Measurements from ENCODE around the gene TPBG. TPM values are rescaled to one million over a fixed set of nuclear protein-coding genes. Genes with fewer than 3 reads are reported as not detected.
A peak's percentile ranks its signal among the peaks of the same experiment; 100 is the strongest.

TPBG gene
- 153 and 174 TPM in 2 replicates for total RNA-seq (2014; rRNA removed; shearing (Covaris generic))
- 125 and 127 TPM in 2 replicates for polyA plus RNA-seq (2016; fragmentation: Nextera tagmentation; extraction: Ambion mirVana)

- Histone ChIP-seq H3F3A (ENCODE audit: insufficient read depth) (peaks cover 48% of the 10 kb centered on the region), H3K27me3 (replicated peaks; ENCODE audit: insufficient read depth) (no peaks in the 10 kb centered on the region), H3K36me3 (ENCODE audit: low read depth) (peaks cover 11% of the 10 kb centered on the region; the same call in 1 of the 2 replicates), H4K20me1 (ENCODE audit: insufficient read depth) (peaks cover 12% of the 10 kb centered on the region; the same call in 1 of the 2 replicates), H2AFZ (peak within 1 kb of the TSS; percentile 78), H3K27ac (peak within 1 kb of the TSS; percentile 92), H3K9me3 (ENCODE audit: low read depth) (no peaks in the 10 kb centered on the region), H3K9ac (peak within 1 kb of the TSS; percentile 89), H3K9me2 (ENCODE audit: insufficient read depth) (no peaks in the 10 kb centered on the region), H3K79me2 (ENCODE audit: insufficient read depth) (peaks cover 46% of the 10 kb centered on the region), H3K4me3 (peak within 1 kb of the TSS; percentile 99), H3K4me1 (ENCODE audit: insufficient read depth) (peaks cover 50% of the 10 kb centered on the region), H3K4me2 (ENCODE audit: unreplicated experiment) (peak within 1 kb of the TSS; percentile 90)
- WGBS, 2 experiments (ENCODE audit: low coverage in 1 of 2, low lambda C conversion rate in 2 of 2, missing lambda C conversion rate in 2 of 2) = 0% methylated on average over 25 to 41 of the region's 41 CpGs
- DNase-seq = peak; percentile 87
- TF ChIP-seq EZH2 (IDR thresholded peaks at IDR 0.05; ENCODE audit: insufficient read depth, poor library complexity, severe bottlenecking) (no peak), EZH2phosphoT487 (IDR thresholded peaks at IDR 0.05; ENCODE audit: insufficient read depth, low read depth) (no peak)
- in situ Hi-C loops (cut with MboI) = loop anchor here (25.0 kb wide), 1 partner anchor 699 kb away; the partner anchor contains the start of genes DOP1A and UBE3D
Measured at GRCh38 chr6:82363428-82364086, at the start of gene TPBG. TSS of gene TPBG (plus strand) at chr6:82363817. CDS start at chr6:82364962, 1,145 bp downstream.

DNA sequence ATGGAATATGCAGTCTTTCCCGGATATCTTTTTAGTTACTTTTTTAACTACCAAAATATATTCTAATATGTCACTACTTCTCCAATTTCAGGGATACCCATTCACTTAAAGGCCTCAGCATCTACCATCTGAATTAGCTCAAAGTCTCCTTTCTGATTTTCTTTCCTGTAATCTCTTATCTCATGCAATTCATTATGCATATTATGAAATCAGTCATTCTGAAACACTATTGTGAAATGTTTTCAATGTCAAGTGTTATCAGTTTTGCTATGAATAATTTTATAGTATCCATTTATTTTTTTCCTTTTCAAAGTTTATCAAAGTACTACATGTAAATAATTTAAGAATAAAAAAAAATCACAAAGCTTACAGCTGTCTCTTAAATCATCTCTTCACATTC lies 41.2 kb upstream of the TPBG start:
- Histone ChIP-seq H3K27ac (no peak overlapping the region), H3K27me3 (replicated peaks; ENCODE audit: insufficient read depth) (no peaks in the 10 kb centered on the region), H3K4me3 (no peak overlapping the region), H4K20me1 (ENCODE audit: insufficient read depth) (no peaks in the 10 kb centered on the region), H3F3A (ENCODE audit: insufficient read depth) (no peaks in the 10 kb centered on the region), H3K9me2 (ENCODE audit: insufficient read depth) (no peaks in the 10 kb centered on the region), H3K9ac (no peak overlapping the region), H2AFZ (no peak overlapping the region), H3K36me3 (ENCODE audit: low read depth) (no peaks in the 10 kb centered on the region), H3K9me3 (ENCODE audit: low read depth) (no peaks in the 10 kb centered on the region), H3K4me1 (ENCODE audit: insufficient read depth) (no peaks in the 10 kb centered on the region), H3K79me2 (ENCODE audit: insufficient read depth) (no peaks in the 10 kb centered on the region), H3K4me2 (ENCODE audit: unreplicated experiment) (no peak overlapping the region)
- in situ Hi-C loops (cut with MboI) = no loop called here
- 48 to 65% methylated on average over 1 of the region's 1 CpG for WGBS, 2 experiments (ENCODE audit: low coverage in 1 of 2, low lambda C conversion rate in 2 of 2, missing lambda C conversion rate in 2 of 2)
- no peak for TF ChIP-seq EZH2 (IDR thresholded peaks at IDR 0.05; ENCODE audit: insufficient read depth, poor library complexity, severe bottlenecking)
- no peak for TF ChIP-seq EZH2phosphoT487 (IDR thresholded peaks at IDR 0.05; ENCODE audit: insufficient read depth, low read depth)
- no peak for DNase-seq

DNA sequence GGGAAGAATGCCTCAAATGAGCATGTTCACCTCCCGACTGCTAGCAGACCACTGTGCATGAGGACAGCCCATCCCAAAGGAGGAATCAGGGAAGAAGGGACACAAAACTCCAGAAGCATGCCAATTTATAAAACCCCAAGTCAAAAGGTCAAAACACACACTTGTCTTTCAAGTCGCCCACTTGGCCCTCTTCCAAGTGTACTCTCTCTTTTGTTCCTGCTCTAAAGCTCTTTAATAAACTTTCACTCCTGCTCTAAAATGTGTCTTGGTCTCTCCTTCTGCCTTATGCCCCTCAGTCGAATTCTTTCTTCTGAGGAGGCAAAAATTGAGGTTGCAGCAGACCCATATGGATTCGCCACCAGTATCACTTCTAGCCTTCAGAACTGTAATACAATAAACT lies 33.9 kb upstream of the TPBG start:
- no peak for DNase-seq
- TF ChIP-seq EZH2 (IDR thresholded peaks at IDR 0.05; ENCODE audit: insufficient read depth, poor library complexity, severe bottlenecking) (no peak), EZH2phosphoT487 (IDR thresholded peaks at IDR 0.05; ENCODE audit: insufficient read depth, low read depth) (no peak)
- no peak overlapping the region for H2AFZ ChIP-seq
- no peak overlapping the region for H3K9ac ChIP-seq
- no peaks in the 10 kb centered on the region for H3K36me3 ChIP-seq (ENCODE audit: low read depth)
- H3F3A ChIP-seq (ENCODE audit: insufficient read depth) = peaks cover 17% of the 10 kb centered on the region; the same call in 1 of the 2 replicates
- 70 to 74% methylated on average over 4 of the region's 4 CpGs for WGBS, 2 experiments (ENCODE audit: low coverage in 1 of 2, low lambda C conversion rate in 2 of 2, missing lambda C conversion rate in 2 of 2)
- no peaks in the 10 kb centered on the region for H3K27me3 ChIP-seq (replicated peaks; ENCODE audit: insufficient read depth)
- in situ Hi-C loops (cut with MboI) = no loop called here
- no peak overlapping the region for H3K4me3 ChIP-seq
- no peaks in the 10 kb centered on the region for H3K9me3 ChIP-seq (ENCODE audit: low read depth)
- H4K20me1 ChIP-seq (ENCODE audit: insufficient read depth) = no peaks in the 10 kb centered on the region
- no peaks in the 10 kb centered on the region for H3K79me2 ChIP-seq (ENCODE audit: insufficient read depth)
- H3K27ac ChIP-seq = no peak overlapping the region
- peaks cover 20% of the 10 kb centered on the region for H3K4me1 ChIP-seq (ENCODE audit: insufficient read depth)
- no peaks in the 10 kb centered on the region for H3K9me2 ChIP-seq (ENCODE audit: insufficient read depth)
- H3K4me2 ChIP-seq (ENCODE audit: unreplicated experiment) = no peak overlapping the region

GRCh38 chr6:82330171-82330804 lies 33.3 kb upstream of the TPBG start:
- Histone ChIP-seq H2AFZ (no peak overlapping the region), H3K27ac (no peak overlapping the region), H3K9ac (no peak overlapping the region), H3K4me2 (ENCODE audit: unreplicated experiment) (no peak overlapping the region), H3K4me1 (ENCODE audit: insufficient read depth) (peaks cover 20% of the 10 kb centered on the region), H3K9me2 (ENCODE audit: insufficient read depth) (no peaks in the 10 kb centered on the region), H3K36me3 (ENCODE audit: low read depth) (no peaks in the 10 kb centered on the region), H3F3A (ENCODE audit: insufficient read depth) (peaks cover 17% of the 10 kb centered on the region; the same call in 1 of the 2 replicates), H3K79me2 (ENCODE audit: insufficient read depth) (no peaks in the 10 kb centered on the region), H3K27me3 (replicated peaks; ENCODE audit: insufficient read depth) (no peaks in the 10 kb centered on the region), H3K9me3 (ENCODE audit: low read depth) (no peaks in the 10 kb centered on the region), H3K4me3 (no peak overlapping the region), H4K20me1 (ENCODE audit: insufficient read depth) (no peaks in the 10 kb centered on the region)
- TF ChIP-seq EZH2 (IDR thresholded peaks at IDR 0.05; ENCODE audit: insufficient read depth, poor library complexity, severe bottlenecking) (no peak), EZH2phosphoT487 (IDR thresholded peaks at IDR 0.05; ENCODE audit: insufficient read depth, low read depth) (no peak)
- DNase-seq = peak; percentile 43
- in situ Hi-C loops (cut with MboI) = no loop called here
- WGBS, 2 experiments (ENCODE audit: low coverage in 1 of 2, low lambda C conversion rate in 2 of 2, missing lambda C conversion rate in 2 of 2) = 67 to 68% methylated on average over 2 of the region's 2 CpGs

Data from GM23248 (cell line).